Heart right ventricle (tissue), 16 donors: Measurements from ENCODE around the gene ZNF618. TPM values are rescaled to one million over a fixed set of nuclear protein-coding genes. Genes with fewer than 3 reads are reported as not detected.

ENCODE experiments used
- ATAC-seq, 8 donors: fragments of 200-7000 bp; cut with Tn5 transposase; one replicate each; pipeline ENCODE4 v1.9.1; 2020; ENCODE audit warnings: mild to moderate bottlenecking in 8 of 8, moderate library complexity in 8 of 8, moderate number of reproducible peaks in 1 of 8
- DNase-seq, 2 donors: peaks; one replicate each; pipeline ENCODE4 v3.0.0-alpha.2; 2020
- H3K27ac ChIP-seq, 10 donors: fragments of 200-600 bp; sonication (generic) in 2 of 10; one replicate each; pipeline versions ENCODE4 v1.5.0 to v1.8.0; 2020 to 2022; ENCODE audit warnings: mild to moderate bottlenecking in 3 of 10
- H3K27me3 ChIP-seq, 7 donors: fragments of 200-600 bp; one replicate each; pipeline ENCODE4 v1.8.0; 2021 to 2022; ENCODE audit warnings: mild to moderate bottlenecking in 2 of 7
- H3K36me3 ChIP-seq, 9 donors: fragments of 200-600 bp; sonication (generic) in 1 of 9; one replicate each; pipeline versions ENCODE4 v1.5.0 to v1.8.0; 2020 to 2022; ENCODE audit warnings: mild to moderate bottlenecking in 2 of 9
- H3K4me1 ChIP-seq, 9 donors: fragments of 200-600 bp; sonication (generic) in 1 of 9; one replicate each; pipeline versions ENCODE4 v1.5.0 to v1.8.0; 2020 to 2022; ENCODE audit warnings: mild to moderate bottlenecking in 4 of 9
- H3K4me3 ChIP-seq, 10 donors: fragments of 200-600 bp; sonication (generic) in 2 of 10; one replicate each; pipeline versions ENCODE4 v1.5.0 to v1.8.0; 2020 to 2022; ENCODE audit warnings: mild to moderate bottlenecking in 7 of 10, moderate library complexity in 2 of 10
- H3K9me3 ChIP-seq, 11 donors: fragments of 200-600 bp in 10 of 11; sonication (generic) in 2 of 11; one replicate each; pipeline versions ENCODE4 v1.5.0 to v1.8.0; 2013 to 2022; ENCODE audit warnings: mild to moderate bottlenecking in 2 of 11, control low read depth in 1 of 11, moderate library complexity in 1 of 11
- CTCF ChIP-seq, 9 donors: fragments of 200-600 bp; sonication (generic) in 2 of 9; IDR thresholded peaks; one replicate each; pipeline versions ENCODE4 v1.5.0 to v1.8.0; 2021 to 2022; ENCODE audit warnings: antibody characterized with exemption in 9 of 9, mild to moderate bottlenecking in 5 of 9, moderate library complexity in 1 of 9
- WGBS, 2 donors: extraction: QIAGEN DNeasy Blood & Tissue Kit; methylation state at CpG; one replicate each; pipeline ENCODE4 v1.1.7; 2013; ENCODE audit warnings: inconsistent platforms in 1 of 2; 5-methylcytosine and 5-hydroxymethylcytosine counted together
- intact Hi-C, 10 donors: fragments of 100-400 bp; cut with DNase I; formaldehyde crosslinking; loops; one replicate each; pipeline versions ENCODE4 v1.11.1 to v1.14.2; 2022
- polyA plus RNA-seq, 2 donors: library from polyadenylated mRNA; stranded (reverse); fragments of 200-250 nt; gene quantifications; one replicate each; pipeline ENCODE4 v1.2.3, GENCODE V29; 2013
- total RNA-seq, 10 donors: library from RNA; stranded (reverse); fragmentation: NEBNext Ultra II Directional in 3 of 10; extraction: Animal tissue kit (Norgen Biotek cat#: 25700) in 3 of 10; gene quantifications; one replicate each; pipeline versions ENCODE4 v1.2.1 to v1.2.4, GENCODE V29; 2021 to 2023
- donor health status: Arrhythmogenic right ventricular cardiomyopathy.
- donor health status: ischemic (EF 13 %, LVEDD 7.1; RV severe dilation, severe dysfunction).
- donor health status: healthy with polysubstance abuse.
- donor health status: DM: no; HTN: yes; CAD: no.
- donor health status: DM: no; HTN: no; CAD: no.
- donor health status: ischemic (EF 25% LVEDD 6.9; RV normal size, moderate dysfunction).
- donor health status: ischemic (EF 25% LVEDD 5.7; RV mildly dilated, moderate dysfunction).
- donor health status: healthy.
- donor health status: DM: yes; HTN: yes; CAD: no.
- donor health status: Ischemic cardiomyopathy.
- donor health status: ischemic (EF 35%, LVEDD 5.7; RV mildly dilated, moderate dysfunction).
- donor health status: nonischemic (EF 11% LVEDD 7.7; RV severe dilation, severe dysfunction).
- donor health status: DM: yes; HTN: yes; CAD: no.
- donor health status: PGD.
- donor health status: ischemic (EF 29% LVEDD 5.4; RV normal size, mild dysfunction).
- donor health status: nonischemic (EF 23%, LVEDD 6.1; RV moderate dilation, normal function).

The ZNF618 gene
- total and polyA plus RNA-seq, 12 donors: 0.59 to 2.5 (median 1.6) TPM

- no peaks in the 10 kb centered on the region for H3K4me1 ChIP-seq
- H3K4me3 ChIP-seq: no peak overlapping the region
- peaks cover 0 to 6% (median 0%) of the 10 kb centered on the region in 11 donors for H3K9me3 ChIP-seq
- peaks cover 0 to 54% (median 4%) of the 10 kb centered on the region in 9 donors for H3K36me3 ChIP-seq
- no peak for ATAC-seq
- intact Hi-C loops: no loop called here
- H3K27ac ChIP-seq: no peak overlapping the region
- DNase-seq: no peak
- no peaks in the 10 kb centered on the region for H3K27me3 ChIP-seq
- no peak for TF ChIP-seq CTCF (IDR thresholded peaks at IDR 0.05)
- 97% methylated on average over 40 of the region's 40 CpGs for WGBS, 2 donors
Observed at GRCh38 chr9:114049441-114050225, 173.5 kb downstream of the ZNF618 start.

- H3K4me3 ChIP-seq: no peak overlapping the region
- H3K36me3 ChIP-seq: peaks cover 0 to 54% (median 4%) of the 10 kb centered on the region in 9 donors
- DNase-seq (no peak), ATAC-seq (no peak)
- H3K27ac ChIP-seq: no peak overlapping the region
- H3K9me3 ChIP-seq: peaks cover 0 to 2% (median 0%) of the 10 kb centered on the region in 11 donors
- TF ChIP-seq CTCF (IDR thresholded peaks at IDR 0.05): no peak
- WGBS, 2 donors: 91 to 93% methylated on average over 11 of the region's 11 CpGs
- intact Hi-C loops: no loop called here
- H3K27me3 ChIP-seq: no peaks in the 10 kb centered on the region
- no peaks in the 10 kb centered on the region for H3K4me1 ChIP-seq
Observed at GRCh38 chr9:114050226-114050568, 174.1 kb downstream of the ZNF618 start.

- Histone ChIP-seq H3K27ac (no peak overlapping the region), H3K36me3 (peaks cover 0 to 54% (median 4%) of the 10 kb centered on the region in 9 donors), H3K27me3 (no peaks in the 10 kb centered on the region), H3K4me1 (no peaks in the 10 kb centered on the region), H3K4me3 (no peak overlapping the region), H3K9me3 (no peaks in the 10 kb centered on the region)
- intact Hi-C loops: no loop called here
- DNase-seq: no peak
- TF ChIP-seq CTCF (IDR thresholded peaks at IDR 0.05): no peak
- WGBS, 2 donors: 92 to 94% methylated on average over 6 of the region's 6 CpGs
- no peak for ATAC-seq
Observed at GRCh38 chr9:114050646-114051045, 174.5 kb downstream of the ZNF618 start.

GRCh38 chr9:114051281-114051680 is 175.2 kb downstream of the ZNF618 start:
- no peak overlapping the region for H3K27ac ChIP-seq
- no peaks in the 10 kb centered on the region for H3K27me3 ChIP-seq
- H3K36me3 ChIP-seq: peaks cover 0 to 54% (median 4%) of the 10 kb centered on the region in 9 donors
- TF ChIP-seq CTCF (IDR thresholded peaks at IDR 0.05): no peak
- DNase-seq: no peak
- no peak overlapping the region for H3K4me3 ChIP-seq
- intact Hi-C loops: no loop called here
- H3K9me3 ChIP-seq: no peaks in the 10 kb centered on the region
- H3K4me1 ChIP-seq: no peaks in the 10 kb centered on the region
- 96 to 97% methylated on average over 15 of the region's 15 CpGs for WGBS, 2 donors
- peak in 1 of 8 donors; percentile 33 for ATAC-seq
